Tibial artery (tissue), 4 donors: ENCODE data around the gene AHDC1.
A peak's percentile ranks its signal among the peaks of the same experiment; 100 is the strongest.

Experiments used
- DNase-seq, 2 donors: peaks; one replicate each; pipeline ENCODE4 v3.0.0-alpha.2; 2019
- H3K27ac ChIP-seq, 2 donors: fragments of 200-600 bp; sonication (generic) in 1 of 2; 1 replicate in 1 of 2; 2 replicates in 1 of 2; pipeline ENCODE4 v1.5.1; 2018 to 2019; ENCODE audit warnings: mild to moderate bottlenecking in 1 of 2
- H3K27me3 ChIP-seq, 2 donors: fragments of 200-600 bp; sonication (generic) in 1 of 2; one replicate each; pipeline versions ENCODE4 v1.5.1 to v1.6.0; 2016 to 2019
- H3K36me3 ChIP-seq, 3 donors: fragments of 200-600 bp; sonication (generic) in 2 of 3; one replicate each; pipeline ENCODE4 v1.5.1; 2016 to 2019; ENCODE audit warnings: mild to moderate bottlenecking in 2 of 3
- H3K4me1 ChIP-seq, 4 donors: fragments of 200-600 bp; sonication (generic) in 2 of 4; 1 replicate in 3 of 4; 2 replicates in 1 of 4; pipeline ENCODE4 v1.5.1; 2016 to 2019
- H3K4me3 ChIP-seq, 2 donors: fragments of 200-600 bp; sonication (generic) in 1 of 2; 1 replicate in 1 of 2; 2 replicates in 1 of 2; pipeline ENCODE4 v1.5.1; 2018 to 2019; ENCODE audit warnings: mild to moderate bottlenecking in 2 of 2
- H3K9me3 ChIP-seq, 3 donors: fragments of 200-600 bp; sonication (generic) in 1 of 3; one replicate each; pipeline ENCODE4 v1.5.1; 2016 to 2019
- CTCF ChIP-seq, 2 experiments: fragments of 200-600 bp in 1 of 2; fragments of 450-650 bp in 1 of 2; IDR thresholded peaks; one replicate each; pipeline ENCODE4 v1.5.1; 2017 to 2019; ENCODE audit warnings: antibody characterized with exemption in 2 of 2, mild to moderate bottlenecking in 1 of 2, moderate library complexity in 1 of 2
- intact Hi-C: fragments of 100-400 bp; cut with DNase I; formaldehyde crosslinking; loops from one replicate; pipeline ENCODE4 v1.15.0; 2023; ENCODE audit warnings: low total_unique reads

The AHDC1 gene

DNA sequence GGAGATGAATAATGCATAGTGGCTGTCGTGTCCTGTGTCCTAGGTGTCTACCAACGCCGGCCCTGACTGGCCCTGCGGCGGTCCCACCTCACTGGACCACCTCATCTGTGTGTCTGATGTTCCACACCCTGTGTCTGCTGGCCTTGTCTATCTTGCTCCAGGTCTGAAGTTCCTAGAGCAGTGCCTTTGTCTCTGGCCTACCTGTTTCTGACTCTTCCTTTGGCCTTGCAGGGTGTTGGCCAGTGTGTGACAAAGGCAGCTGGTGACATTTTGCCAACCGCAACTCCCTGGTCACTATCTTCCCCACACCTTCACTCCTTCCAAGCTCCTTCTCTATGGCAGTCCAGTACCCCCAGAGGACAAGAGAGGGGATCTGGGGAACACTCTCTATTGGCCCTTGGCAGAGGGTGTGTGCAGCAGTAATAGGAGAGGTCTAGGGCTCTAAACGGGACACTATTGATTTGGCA is 1.4 kb upstream of the AHDC1 start:
- no peak for DNase-seq
- H3K27ac ChIP-seq = no peak overlapping the region
- intact Hi-C loops = loop anchor here (2.0 to 10.0 kb wide), 2 partner anchors 203 to 301 kb away; no protein-coding TSS in a partner anchor
- no peaks in the 10 kb centered on the region for H3K9me3 ChIP-seq
- peaks cover 0 to 28% (median 22%) of the 10 kb centered on the region in 4 donors for H3K4me1 ChIP-seq
- no peak for TF ChIP-seq CTCF (IDR thresholded peaks at IDR 0.05)
- no peaks in the 10 kb centered on the region for H3K27me3 ChIP-seq
- no peak overlapping the region for H3K4me3 ChIP-seq
- no peaks in the 10 kb centered on the region for H3K36me3 ChIP-seq

DNA sequence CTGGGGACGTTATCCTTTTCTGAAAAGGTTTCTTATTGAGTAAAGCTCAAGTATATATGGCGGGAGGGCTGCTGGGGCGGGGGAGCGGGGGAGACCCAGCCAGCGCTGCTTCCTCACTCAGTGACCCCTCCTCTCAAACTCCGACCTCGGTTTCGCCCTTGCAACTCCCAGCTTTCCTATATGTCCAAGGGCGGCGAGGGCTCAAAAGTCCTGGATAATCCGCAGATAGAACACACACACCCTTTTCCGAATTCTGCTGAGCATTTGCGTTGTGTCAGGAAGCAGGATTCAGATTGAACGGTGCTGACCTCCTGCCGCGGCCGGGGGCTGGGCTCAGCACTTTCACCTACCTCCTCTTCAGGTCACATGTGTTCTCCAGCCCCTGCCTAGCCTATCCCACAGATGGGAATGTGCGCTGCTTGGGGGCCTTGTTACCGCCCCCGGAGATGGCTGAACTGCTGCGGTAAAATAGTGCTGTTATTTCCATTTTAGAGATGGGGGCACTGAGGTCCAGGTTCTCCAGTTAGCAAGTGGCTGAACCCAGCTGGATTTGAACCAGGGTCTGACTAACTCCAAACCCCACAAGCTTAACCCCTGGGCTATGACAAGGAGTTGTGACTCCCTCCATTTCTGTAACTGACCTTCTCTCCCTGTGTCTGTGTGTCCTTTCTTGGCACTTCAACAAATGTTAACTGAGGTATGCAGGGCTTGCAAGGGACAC is 795 bp upstream of the AHDC1 start:
- Histone ChIP-seq H3K36me3 (no peaks in the 10 kb centered on the region), H3K4me3 (peak overlapping the region; percentile 93 to 99), H3K9me3 (no peaks in the 10 kb centered on the region), H3K27ac (peak overlapping the region; percentile 97 to 99), H3K4me1 (peaks cover 0 to 34% (median 28%) of the 10 kb centered on the region in 4 donors), H3K27me3 (no peaks in the 10 kb centered on the region)
- TF ChIP-seq CTCF (IDR thresholded peaks at IDR 0.05) = no peak
- no peak for DNase-seq
- intact Hi-C loops = loop anchor here (2.0 to 10.0 kb wide), 4 partner anchors 47 to 300 kb away; no protein-coding TSS in a partner anchor

- no peaks in the 10 kb centered on the region for H3K36me3 ChIP-seq
- TF ChIP-seq CTCF (IDR thresholded peaks at IDR 0.05) = no peak
- peak overlapping the region; percentile 93 to 99 for H3K4me3 ChIP-seq
- no peaks in the 10 kb centered on the region for H3K27me3 ChIP-seq
- peaks cover 0 to 49% (median 42%) of the 10 kb centered on the region in 4 donors for H3K4me1 ChIP-seq
- no peaks in the 10 kb centered on the region for H3K9me3 ChIP-seq
- H3K27ac ChIP-seq = peak overlapping the region; percentile 97 to 99
- intact Hi-C loops = loop anchor here (2.0 to 10.0 kb wide), 4 partner anchors 34 to 298 kb away; no protein-coding TSS in a partner anchor
- peak; percentile 50 to 81 for DNase-seq
Measured at GRCh38 chr1:27603309-27603680, 649 bp downstream of the AHDC1 start.

DNA sequence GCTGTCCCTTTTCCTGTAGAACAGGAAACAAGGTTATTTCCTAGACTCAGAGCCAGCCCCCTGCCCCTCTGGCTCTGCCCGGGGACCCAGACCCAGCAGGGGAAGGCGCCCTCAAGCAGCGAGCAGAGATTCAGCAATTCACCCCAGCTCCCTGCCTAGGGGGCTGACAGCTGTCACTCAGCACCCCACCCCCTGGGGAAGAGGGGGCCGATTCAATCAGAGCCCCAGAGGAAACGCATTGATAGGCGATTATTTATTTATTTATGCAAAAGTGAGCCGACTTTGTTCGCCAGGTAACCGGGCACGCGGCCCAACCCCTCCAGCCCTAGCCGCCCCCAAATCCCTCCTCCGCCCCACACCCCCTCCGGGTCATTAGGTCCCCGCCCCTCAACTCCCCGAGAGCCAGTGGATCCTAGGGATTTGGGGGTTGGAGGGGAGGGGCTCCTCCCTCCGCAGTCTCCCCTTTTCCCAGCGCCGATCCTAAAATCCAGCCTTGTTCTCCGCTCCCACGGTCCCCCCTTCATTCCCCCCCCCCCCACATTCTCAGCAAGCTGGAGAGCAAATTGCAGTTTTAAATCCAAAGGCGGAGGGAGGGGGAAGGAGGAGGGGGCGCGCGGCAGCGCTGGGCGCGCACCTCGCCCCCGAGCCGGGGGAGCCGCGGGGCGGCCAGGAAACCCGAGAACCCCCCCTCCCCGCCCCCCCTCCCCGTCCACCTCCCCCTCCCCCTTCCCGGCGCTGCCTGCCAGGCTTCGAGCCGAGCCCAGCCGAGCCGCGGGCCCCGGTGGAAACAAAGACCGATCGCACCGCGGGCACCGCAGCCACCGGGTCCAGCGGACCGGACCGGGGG is 1.3 kb downstream of the AHDC1 start:
- intact Hi-C loops = loop anchor here (2.0 to 10.0 kb wide), 4 partner anchors 34 to 298 kb away; no protein-coding TSS in a partner anchor
- Histone ChIP-seq H3K27me3 (no peaks in the 10 kb centered on the region), H3K4me1 (peaks cover 4 to 55% (median 48%) of the 10 kb centered on the region in 4 donors), H3K27ac (peak overlapping the region; percentile 97 to 99), H3K4me3 (peak overlapping the region; percentile 93 to 99), H3K36me3 (no peaks in the 10 kb centered on the region), H3K9me3 (no peaks in the 10 kb centered on the region)
- no peak for TF ChIP-seq CTCF (IDR thresholded peaks at IDR 0.05)
- peak; percentile 67 to 84 for DNase-seq

- Histone ChIP-seq H3K4me3 (peak overlapping the region; percentile 93 to 99), H3K27ac (peak overlapping the region; percentile 97 to 99), H3K4me1 (peaks cover 4 to 63% (median 56%) of the 10 kb centered on the region in 4 donors), H3K9me3 (no peaks in the 10 kb centered on the region), H3K36me3 (no peaks in the 10 kb centered on the region), H3K27me3 (no peaks in the 10 kb centered on the region)
- intact Hi-C loops = loop anchor here (2.0 to 10.0 kb wide), 4 partner anchors 33 to 297 kb away; no protein-coding TSS in a partner anchor
- no peak for TF ChIP-seq CTCF (IDR thresholded peaks at IDR 0.05)
- peak; percentile 53 to 92 for DNase-seq
Measured at GRCh38 chr1:27601771-27602461, 2.0 kb downstream of the AHDC1 start.
